Measurements from ENCODE around the gene FOXJ3. TPM values are rescaled to one million over a fixed set of nuclear protein-coding genes. Genes with fewer than 3 reads are reported as not detected.

Gene FOXJ3
- total and polyA plus RNA-seq, 2 of the 4 experiments (the other 2 are of a cell fraction), result 16.7 to 30.5 TPM

DNA sequence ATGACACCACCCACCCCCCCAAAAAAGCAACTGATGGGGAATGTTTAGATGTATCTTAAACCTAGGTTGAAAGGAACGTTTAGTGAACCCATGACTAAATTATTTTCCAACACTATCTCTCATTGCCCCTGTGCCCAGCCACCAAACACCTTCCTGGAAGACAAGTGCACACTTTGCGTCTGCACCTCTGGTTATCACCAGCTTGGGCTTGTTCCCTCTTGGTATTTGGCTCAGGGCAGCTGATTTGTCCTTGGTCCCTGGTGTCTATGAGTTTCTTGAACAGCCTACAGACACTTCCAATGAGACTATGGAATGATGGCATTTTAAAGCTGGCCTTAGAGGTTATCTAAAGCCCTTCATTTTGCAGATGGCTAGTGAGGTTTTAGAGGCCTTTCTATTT, 30.1 kb upstream of the FOXJ3 start:
- Histone ChIP-seq H2BK120ac (ENCODE audit: low read depth, low read length) (no peak overlapping the region), H2AK9ac (replicated peaks; ENCODE audit: low read depth, low read length, poor library complexity) (no peak overlapping the region), H2BK5ac (ENCODE audit: low read depth, low read length, poor library complexity, severe bottlenecking) (no peak overlapping the region), H3K9ac (ENCODE audit: low read depth, low read length) (no peak overlapping the region), H3K56ac (ENCODE audit: extremely low read depth, insufficient read depth, low read length) (no peak overlapping the region), H4K20me1 (ENCODE audit: insufficient read depth, low read length) (no peaks in the 10 kb centered on the region), H3K9me1 (ENCODE audit: insufficient read depth, low read length) (no peaks in the 10 kb centered on the region), H3K27me3 (ENCODE audit: control insufficient read depth, insufficient read depth, low read length) (no peaks in the 10 kb centered on the region; the same call in 1 of the 2 replicates), H2BK20ac (ENCODE audit: low read depth, low read length) (no peak overlapping the region), H3K36me3 (ENCODE audit: control insufficient read depth, insufficient read depth, low read length) (no peaks in the 10 kb centered on the region), H3K14ac (replicated peaks; ENCODE audit: low read depth, low read length) (no peak overlapping the region), H4K5ac (ENCODE audit: low read depth, low read length) (no peak overlapping the region), H4K91ac (ENCODE audit: insufficient read depth, low read depth, low read length) (no peak overlapping the region), H2AK5ac (ENCODE audit: low read depth, low read length) (no peak overlapping the region), H3K23ac (ENCODE audit: low read depth, low read length) (no peak overlapping the region), H3K27ac (ENCODE audit: insufficient read depth, low read length) (no peak overlapping the region), H4K8ac (ENCODE audit: low read depth in 2 of 2, low read length in 2 of 2) (no peak overlapping the region), H2AFZ (replicated peaks; ENCODE audit: low read length, poor library complexity) (no peak overlapping the region), H2BK15ac (ENCODE audit: low read depth, low read length) (no peak overlapping the region), H3K4me2 (ENCODE audit: low read depth, low read length) (no peak overlapping the region), H3K9me3 (ENCODE audit: control insufficient read depth, insufficient read depth, low read length) (no peaks in the 10 kb centered on the region), H3K4me3 (ENCODE audit: insufficient read depth, low read depth, low read length) (no peak overlapping the region), H3K79me1 (ENCODE audit: low read depth in 1 of 2, low read length in 2 of 2) (no peaks in the 10 kb centered on the region), H3K18ac (ENCODE audit: low read depth, low read length) (no peak overlapping the region), H3K4ac (ENCODE audit: low read depth, low read length) (no peak overlapping the region), H3K4me1 (ENCODE audit: control insufficient read depth, insufficient read depth, low read length) (no peaks in the 10 kb centered on the region)
- DNase-seq, result no peak
- WGBS, 2 experiments (ENCODE audit: extremely low coverage in 2 of 2, insufficient read length in 1 of 2), result 83% methylated on average over 1 of the region's 2 CpGs; no CpG with 5 or more reads in 1 of the 2 experiments
- TF ChIP-seq RCOR1 (IDR thresholded peaks at IDR 0.05; ENCODE audit: insufficient replicate concordance, low read length) (no peak), RFX5 (IDR thresholded peaks at IDR 0.05; ENCODE audit: low read depth, low read length) (no peak), MXI1 (IDR thresholded peaks at IDR 0.05; ENCODE audit: borderline replicate concordance, low read depth, low read length) (no peak), NFE2L2 (IDR thresholded peaks at IDR 0.05; ENCODE audit: low read depth, low read length) (no peak)
- TF ChIP-seq, protein P1, sequence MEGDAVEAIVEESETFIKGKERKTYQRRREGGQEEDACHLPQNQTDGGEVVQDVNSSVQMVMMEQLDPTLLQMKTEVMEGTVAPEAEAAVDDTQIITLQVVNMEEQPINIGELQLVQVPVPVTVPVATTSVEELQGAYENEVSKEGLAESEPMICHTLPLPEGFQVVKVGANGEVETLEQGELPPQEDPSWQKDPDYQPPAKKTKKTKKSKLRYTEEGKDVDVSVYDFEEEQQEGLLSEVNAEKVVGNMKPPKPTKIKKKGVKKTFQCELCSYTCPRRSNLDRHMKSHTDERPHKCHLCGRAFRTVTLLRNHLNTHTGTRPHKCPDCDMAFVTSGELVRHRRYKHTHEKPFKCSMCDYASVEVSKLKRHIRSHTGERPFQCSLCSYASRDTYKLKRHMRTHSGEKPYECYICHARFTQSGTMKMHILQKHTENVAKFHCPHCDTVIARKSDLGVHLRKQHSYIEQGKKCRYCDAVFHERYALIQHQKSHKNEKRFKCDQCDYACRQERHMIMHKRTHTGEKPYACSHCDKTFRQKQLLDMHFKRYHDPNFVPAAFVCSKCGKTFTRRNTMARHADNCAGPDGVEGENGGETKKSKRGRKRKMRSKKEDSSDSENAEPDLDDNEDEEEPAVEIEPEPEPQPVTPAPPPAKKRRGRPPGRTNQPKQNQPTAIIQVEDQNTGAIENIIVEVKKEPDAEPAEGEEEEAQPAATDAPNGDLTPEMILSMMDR (conservative IDR thresholded peaks at IDR 0.05; ENCODE audit: low read depth, low read length), result no peak
- TF ChIP-seq, protein P2, sequence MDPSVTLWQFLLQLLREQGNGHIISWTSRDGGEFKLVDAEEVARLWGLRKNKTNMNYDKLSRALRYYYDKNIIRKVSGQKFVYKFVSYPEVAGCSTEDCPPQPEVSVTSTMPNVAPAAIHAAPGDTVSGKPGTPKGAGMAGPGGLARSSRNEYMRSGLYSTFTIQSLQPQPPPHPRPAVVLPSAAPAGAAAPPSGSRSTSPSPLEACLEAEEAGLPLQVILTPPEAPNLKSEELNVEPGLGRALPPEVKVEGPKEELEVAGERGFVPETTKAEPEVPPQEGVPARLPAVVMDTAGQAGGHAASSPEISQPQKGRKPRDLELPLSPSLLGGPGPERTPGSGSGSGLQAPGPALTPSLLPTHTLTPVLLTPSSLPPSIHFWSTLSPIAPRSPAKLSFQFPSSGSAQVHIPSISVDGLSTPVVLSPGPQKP (IDR thresholded peaks at IDR 0.05; ENCODE audit: borderline replicate concordance, low read depth, low read length), result no peak
- no peak for ATAC-seq (ENCODE audit: low read depth)
- dilution Hi-C loops (cut with HindIII; ENCODE audit: low sequenced_read_pairs, unreplicated experiment), result no loop called here
- ChIA-PET CTCF (no interaction called here), POLR2A (ENCODE audit: unreplicated experiment) (no interaction called here)
- BruUV-seq (replicated peaks), result no TSS peak
- in situ Hi-C loops (cut with MboI; ENCODE audit: low sequenced_read_pairs), result no loop called here
- intact Hi-C loops (cut with micrococcal nuclease), result no loop called here

All from IMR-90 (cell line).